ENCODE data around the gene GDI1. TPM values are rescaled to one million over a fixed set of nuclear protein-coding genes. Genes with fewer than 3 reads are reported as not detected.

The GDI1 gene
- total and polyA plus RNA-seq, 2 donors (not counting 1 experiment from before 2014, with no cell fraction given) = 199 to 311 TPM

GRCh38 chrX:154470434-154470833, 33.5 kb downstream of the GDI1 start:
- Histone ChIP-seq H3K27me3 (replicated peaks in 1 of 4; ENCODE audit: control extremely low read depth in 1 of 4, control insufficient read depth in 3 of 4, insufficient read depth in 4 of 4, low read length in 3 of 4) (no peaks in the 10 kb centered on the region), H3K27ac (ENCODE audit: low read length in 2 of 2) (no peak overlapping the region), H4K20me1 (ENCODE audit: control insufficient read depth, insufficient read depth, low read length, poor library complexity, severe bottlenecking) (no peaks in the 10 kb centered on the region), H3K9me3 (ENCODE audit: control extremely low read depth in 1 of 3, control insufficient read depth in 2 of 3, insufficient read depth in 1 of 3, low read length in 2 of 3) (no peaks in the 10 kb centered on the region), H3K79me2 (ENCODE audit: control insufficient read depth, insufficient read depth, low read length) (no peaks in the 10 kb centered on the region), H3K36me3 (replicated peaks in 1 of 2; ENCODE audit: control extremely low read depth in 1 of 2, control insufficient read depth in 1 of 2, extremely low read depth in 1 of 2, insufficient read depth in 2 of 2, low read length in 1 of 2) (peaks cover 0 to 32% of the 10 kb centered on the region in 2 experiments), H2AFZ (ENCODE audit: insufficient read depth, low read depth, low read length, poor library complexity, severe bottlenecking) (no peak overlapping the region), H3K9ac (ENCODE audit: low read length) (no peak overlapping the region), H3K4me3 (ENCODE audit: control extremely low read depth in 1 of 5, extremely low read depth in 1 of 5, insufficient read depth in 1 of 5, low read depth in 2 of 5, low read length in 4 of 5) (no peak overlapping the region), H3K4me2 (replicated peaks; ENCODE audit: low read depth, low read length, poor library complexity, severe bottlenecking) (no peak overlapping the region), H3K4me1 (ENCODE audit: control insufficient read depth in 2 of 2, insufficient read depth in 2 of 2, low read length in 2 of 2) (no peaks in the 10 kb centered on the region)
- Mint-ChIP-seq H3K9me3 (ENCODE audit: insufficient read depth) (no peaks in the 10 kb centered on the region), H3K4me3 (no peak overlapping the region), H3K27me3 (no peaks in the 10 kb centered on the region), H3K4me1 (no peaks in the 10 kb centered on the region), H3K27ac (no peak overlapping the region)
- intact Hi-C loops (cut with micrococcal nuclease) = no loop called here
- ATAC-seq (ENCODE audit: low read depth) = no peak
- ChIA-PET CTCF (no interaction called here), POLR2A (no interaction called here)
- TF ChIP-seq CTCF (IDR thresholded peaks at IDR 0.05) (no peak), EZH2 (IDR thresholded peaks at IDR 0.05; ENCODE audit: borderline replicate concordance, insufficient read depth, low read depth, low read length, poor library complexity, severe bottlenecking) (no peak)
- WGBS (ENCODE audit: insufficient coverage) = 99% methylated on average over 14 of the region's 14 CpGs
- no peak for DNase-seq

- Histone ChIP-seq H3K9ac (ENCODE audit: low read length) (no peak overlapping the region), H3K79me2 (ENCODE audit: control insufficient read depth, insufficient read depth, low read length) (no peaks in the 10 kb centered on the region), H2AFZ (ENCODE audit: insufficient read depth, low read depth, low read length, poor library complexity, severe bottlenecking) (no peak overlapping the region), H3K4me3 (ENCODE audit: control extremely low read depth in 1 of 5, extremely low read depth in 1 of 5, insufficient read depth in 1 of 5, low read depth in 2 of 5, low read length in 4 of 5) (no peak overlapping the region), H3K9me3 (ENCODE audit: control extremely low read depth in 1 of 3, control insufficient read depth in 2 of 3, insufficient read depth in 1 of 3, low read length in 2 of 3) (no peaks in the 10 kb centered on the region), H4K20me1 (ENCODE audit: control insufficient read depth, insufficient read depth, low read length, poor library complexity, severe bottlenecking) (no peaks in the 10 kb centered on the region), H3K27me3 (replicated peaks in 1 of 4; ENCODE audit: control extremely low read depth in 1 of 4, control insufficient read depth in 3 of 4, insufficient read depth in 4 of 4, low read length in 3 of 4) (no peaks in the 10 kb centered on the region), H3K4me1 (ENCODE audit: control insufficient read depth in 2 of 2, insufficient read depth in 2 of 2, low read length in 2 of 2) (no peaks in the 10 kb centered on the region), H3K27ac (ENCODE audit: low read length in 2 of 2) (no peak overlapping the region), H3K36me3 (replicated peaks in 1 of 2; ENCODE audit: control extremely low read depth in 1 of 2, control insufficient read depth in 1 of 2, extremely low read depth in 1 of 2, insufficient read depth in 2 of 2, low read length in 1 of 2) (peaks cover 0 to 29% of the 10 kb centered on the region in 2 experiments), H3K4me2 (replicated peaks; ENCODE audit: low read depth, low read length, poor library complexity, severe bottlenecking) (no peak overlapping the region)
- DNase-seq (no peak), ATAC-seq (ENCODE audit: low read depth) (no peak)
- CTCF ChIA-PET = no interaction called here
- Mint-ChIP-seq H3K4me3 (no peak overlapping the region), H3K9me3 (ENCODE audit: insufficient read depth) (no peaks in the 10 kb centered on the region), H3K27me3 (no peaks in the 10 kb centered on the region), H3K4me1 (no peaks in the 10 kb centered on the region), H3K27ac (no peak overlapping the region)
- TF ChIP-seq CTCF (IDR thresholded peaks at IDR 0.05) = no peak
- no peak for TF ChIP-seq EZH2 (IDR thresholded peaks at IDR 0.05; ENCODE audit: borderline replicate concordance, insufficient read depth, low read depth, low read length, poor library complexity, severe bottlenecking)
- 95% methylated on average over 12 of the region's 23 CpGs for WGBS (ENCODE audit: insufficient coverage)
- intact Hi-C loops (cut with micrococcal nuclease) = no loop called here
- POLR2A ChIA-PET = no interaction called here
Measured at GRCh38 chrX:154470914-154471568, 34.1 kb downstream of the GDI1 start.

Data from B cell (primary cell).